PC-3 (cell line): ENCODE results near the gene CDK19. TPM values are rescaled to one million over a fixed set of nuclear protein-coding genes. Genes with fewer than 3 reads are reported as not detected.
"Not testable (repeated sequence)": the region's sequence is repeated elsewhere in the genome, so short reads cannot be mapped to it uniquely, and the experiment has no call there.

Experiments used
- ATAC-seq: fragments of 200-7000 bp; cut with Tn5 transposase; 2 replicates; pipeline ENCODE4 v1.9.1; 2020; ENCODE audit warnings: mild to moderate bottlenecking, moderate library complexity
- BruUV-seq: library from RNA; stranded (reverse); fragments of 400-500 nt; replicated peaks from 2 replicates; lab custom pipeline; 2021; lab: Mats Ljungman, UMichigan
- CTCF ChIA-PET: fragments of 300-600 bp; sonication (Branson Sonifier 250); formaldehyde crosslinking; loops from one replicate; lab custom pipeline; 2022; ENCODE audit warnings: antibody characterized with exemption; lab: Charles Lee
- POLR2A ChIA-PET: fragments of 300-600 bp; sonication (Branson Sonifier 250); formaldehyde crosslinking; loops from one replicate; lab custom pipeline; 2022; ENCODE audit warnings: antibody characterized with exemption; ENCODE audit not compliant: unreplicated experiment; lab: Charles Lee
- DNase-seq: peaks from one replicate; pipeline ENCODE4 v3.0.0-alpha.2; 2015
- H2AFZ ChIP-seq: fragments of 300-600 bp; sonication (generic); 2 replicates; pipeline ENCODE4 v1.6.0; 2016; ENCODE audit warnings: antibody characterized with exemption, low read length
- H3F3A ChIP-seq: fragments of 300-600 bp; sonication (generic); one replicate; pipeline ENCODE4 v1.6.0; 2017; ENCODE audit warnings: antibody characterized with exemption, low read length, control low read depth, mild to moderate bottlenecking; ENCODE audit not compliant: unreplicated experiment
- H3K27ac ChIP-seq: fragments of 300-600 bp; sonication (generic); 2 replicates; pipeline ENCODE4 v1.5.1; 2016; ENCODE audit warnings: mild to moderate bottlenecking, low read length
- H3K27me3 ChIP-seq: fragments of 300-600 bp; sonication (generic); 2 replicates; pipeline ENCODE4 v1.6.1; 2016; ENCODE audit warnings: low read length, mixed read lengths
- H3K36me3 ChIP-seq: fragments of 300-600 bp; sonication (generic); 2 replicates; pipeline ENCODE4 v1.6.1; 2016; ENCODE audit warnings: low read depth, mixed run types, low read length, mixed read lengths
- H3K4me1 ChIP-seq: fragments of 300-600 bp; sonication (generic); 2 replicates; pipeline ENCODE4 v1.5.1; 2016; ENCODE audit warnings: low read length; ENCODE audit not compliant: insufficient read depth
- H3K4me2 ChIP-seq: fragments of 300-600 bp; sonication (generic); 2 replicates; pipeline ENCODE4 v1.6.0; 2016; ENCODE audit warnings: low read length
- H3K4me3 ChIP-seq: fragments of 300-600 bp; sonication (generic); 2 replicates; pipeline ENCODE4 v1.5.1; 2016; ENCODE audit warnings: mild to moderate bottlenecking, low read length, mixed read lengths
- H3K79me2 ChIP-seq: fragments of 300-600 bp; sonication (generic); 2 replicates; pipeline ENCODE4 v1.6.1; 2017; ENCODE audit warnings: low read length, mixed read lengths
- H3K9ac ChIP-seq: fragments of 300-600 bp; sonication (generic); 2 replicates; pipeline ENCODE4 v1.6.0; 2016; ENCODE audit warnings: mild to moderate bottlenecking, low read length
- H3K9me2 ChIP-seq: fragments of 300-600 bp; sonication (generic); replicated peaks from 2 replicates; pipeline ENCODE4 v1.6.1; 2016; ENCODE audit warnings: mixed run types, low read length, mixed read lengths
- H3K9me3 ChIP-seq: fragments of 300-600 bp; sonication (generic); 2 replicates; pipeline ENCODE4 v1.6.1; 2016; ENCODE audit warnings: low read length, mixed read lengths
- H4K20me1 ChIP-seq: fragments of 300-600 bp; sonication (generic); 2 replicates; pipeline ENCODE4 v1.6.1; 2016; ENCODE audit warnings: low read length, mixed read lengths
- CTCF ChIP-seq: fragments of 300-600 bp; sonication (generic); conservative IDR thresholded peaks from 2 replicates; pipeline ENCODE4 v1.5.1; 2017; ENCODE audit warnings: antibody characterized with exemption, low read depth, mild to moderate bottlenecking, low read length
- EZH2 ChIP-seq: fragments of 300-600 bp; sonication (generic); IDR thresholded peaks from one replicate; pipeline ENCODE4 v1.6.1; 2017; ENCODE audit warnings: antibody characterized with exemption, mild to moderate bottlenecking, low read length; ENCODE audit not compliant: unreplicated experiment
- EZH2phosphoT487 ChIP-seq: fragments of 300-600 bp; sonication (generic); IDR thresholded peaks from 2 replicates; pipeline ENCODE4 v1.6.1; 2018; ENCODE audit warnings: mild to moderate bottlenecking, antibody characterized with exemption, low read length, borderline replicate concordance
- intact Hi-C: fragments of 100-400 bp; cut with micrococcal nuclease; formaldehyde crosslinking; loops from 2 replicates; pipeline ENCODE4 v1.9.0; 2023
- total RNA-seq: library from RNA; depleted of rRNA; stranded (reverse); fragments of >200 nt; gene quantifications from 2 replicates; pipeline ENCODE4 v1.2.3, GENCODE V29; 2014

The CDK19 gene
- total RNA-seq, 1 experiment from 2014 or later = 4.2 TPM

DNA sequence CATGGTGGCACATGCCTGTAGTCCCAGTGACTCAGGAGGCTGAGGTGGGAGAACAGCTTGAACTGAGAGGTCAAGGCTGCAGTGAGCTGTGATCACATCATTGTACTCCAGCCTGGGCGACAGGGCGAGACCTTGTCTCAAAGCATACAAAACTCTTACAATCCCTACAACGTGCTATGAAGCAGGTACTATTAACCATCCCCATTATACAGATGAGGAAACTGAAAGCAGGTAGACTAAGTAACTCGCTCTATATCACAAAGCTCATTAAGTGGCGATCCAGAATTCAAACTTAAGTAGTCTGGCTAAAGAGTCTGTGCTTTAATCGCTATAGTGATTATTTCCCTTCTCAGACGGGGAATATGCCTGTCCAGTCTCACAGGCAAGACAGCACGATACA is 54.7 kb downstream of the CDK19 start:
- no peaks in the 10 kb centered on the region for H3K27me3 ChIP-seq
- H3K36me3 ChIP-seq = no peaks in the 10 kb centered on the region
- ATAC-seq (no peak), DNase-seq (no peak)
- H3K9me2 ChIP-seq = no peaks in the 10 kb centered on the region
- no peaks in the 10 kb centered on the region for H3K79me2 ChIP-seq
- H3K4me3 ChIP-seq = no peak overlapping the region
- H3K4me1 ChIP-seq = no peaks in the 10 kb centered on the region
- no peaks in the 10 kb centered on the region for H3K9me3 ChIP-seq
- ChIA-PET CTCF (no interaction called here), POLR2A (no interaction called here)
- no peaks in the 10 kb centered on the region for H3F3A ChIP-seq
- TF ChIP-seq CTCF = no peak
- no peak for TF ChIP-seq EZH2
- no peak for TF ChIP-seq EZH2phosphoT487
- H3K9ac ChIP-seq = no peak overlapping the region
- intact Hi-C loops = no loop called here
- no peaks in the 10 kb centered on the region for H4K20me1 ChIP-seq
- no peak overlapping the region for H3K4me2 ChIP-seq
- no peak overlapping the region for H3K27ac ChIP-seq
- H2AFZ ChIP-seq = no peak overlapping the region
- BruUV-seq = no TSS peak

- H3K36me3 ChIP-seq, DNase-seq, H3K4me1 ChIP-seq, H3K9me3 ChIP-seq, H3K79me2 ChIP-seq, BruUV-seq, H3K9ac ChIP-seq, H4K20me1 ChIP-seq, H2AFZ ChIP-seq, H3F3A ChIP-seq, H3K9me2 ChIP-seq, H3K27ac ChIP-seq, H3K27me3 ChIP-seq, H3K4me3 ChIP-seq, intact Hi-C loops, H3K4me2 ChIP-seq, ATAC-seq, POLR2A ChIA-PET, CTCF ChIA-PET: not testable (repeated sequence)
These were observed 55.2 kb downstream of the CDK19 start for GRCh38 chr6:110760098-110760497.

DNA sequence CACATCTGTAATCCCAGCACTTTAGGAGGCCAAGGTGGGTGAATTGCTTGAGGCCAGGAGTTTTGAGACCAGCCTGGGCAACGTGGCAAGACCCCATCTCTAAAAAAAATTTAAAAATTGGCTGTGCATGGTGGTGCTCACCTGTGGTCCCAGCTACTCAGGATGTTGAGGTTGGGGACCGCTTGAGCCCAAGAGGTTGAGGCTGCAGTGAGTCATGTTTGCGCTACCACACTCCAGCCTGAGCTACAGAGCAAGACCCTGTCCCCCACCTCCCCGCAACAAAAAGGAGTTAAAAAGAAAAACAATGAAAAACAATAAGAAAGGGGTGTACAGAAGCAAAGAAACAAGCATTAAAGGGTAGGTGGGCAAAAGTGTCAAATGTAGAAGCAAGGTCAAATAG is 57.3 kb downstream of the CDK19 start:
- no TSS peak for BruUV-seq
- no peak overlapping the region for H3K4me2 ChIP-seq
- intact Hi-C loops = no loop called here
- no peaks in the 10 kb centered on the region for H3F3A ChIP-seq
- ChIA-PET POLR2A (no interaction called here), CTCF (no interaction called here)
- no peaks in the 10 kb centered on the region for H3K79me2 ChIP-seq
- H3K27me3 ChIP-seq = no peaks in the 10 kb centered on the region
- no peak overlapping the region for H3K4me3 ChIP-seq
- H3K36me3 ChIP-seq = no peaks in the 10 kb centered on the region
- H3K4me1 ChIP-seq = no peaks in the 10 kb centered on the region
- no peak for ATAC-seq
- H4K20me1 ChIP-seq = no peaks in the 10 kb centered on the region
- no peak overlapping the region for H3K9ac ChIP-seq
- H3K27ac ChIP-seq = no peak overlapping the region
- TF ChIP-seq CTCF = no peak
- TF ChIP-seq EZH2phosphoT487 = no peak
- TF ChIP-seq EZH2 = no peak
- no peaks in the 10 kb centered on the region for H3K9me3 ChIP-seq
- H2AFZ ChIP-seq = no peak overlapping the region
- no peaks in the 10 kb centered on the region for H3K9me2 ChIP-seq
- DNase-seq = no peak
